GM12872 (cell line): ENCODE results near the gene RAB11FIP3.

Experiments used
- CTCF ChIP-seq: IDR thresholded peaks from 3 replicates; pipeline ENCODE4 v1.5.1; 2011; ENCODE audit warnings: low read depth, mild to moderate bottlenecking, low read length, moderate library complexity; ENCODE audit not compliant: insufficient read depth

RAB11FIP3 gene

GRCh38 chr16:565419-566330 lies 140.2 kb downstream of the RAB11FIP3 start:
- no peak for TF ChIP-seq CTCF

GRCh38 chr16:566475-567372 lies 141.3 kb downstream of the RAB11FIP3 start, which contains the start of gene NHLRC4:
Gene NHLRC4, plus strand, starts transcription at chr16:567005. Its CDS starts 1,043 bp downstream, at chr16:568048.
- no peak for TF ChIP-seq CTCF

- TF ChIP-seq CTCF: no peak
Observed at GRCh38 chr16:567373-568256, 142.2 kb downstream of the RAB11FIP3 start.

- TF ChIP-seq CTCF: no peak
Observed at GRCh38 chr16:568401-569258, 143.2 kb downstream of the RAB11FIP3 start.

GRCh38 chr16:569445-570254 lies 144.2 kb downstream of the RAB11FIP3 start, which contains the start of gene PIGQ:
Gene PIGQ, plus strand, starts transcription at chr16:569968. Its CDS starts 4,107 bp downstream, at chr16:574075.
- TF ChIP-seq CTCF: no peak
